Measurements from ENCODE around the gene C19orf73. TPM values are rescaled to one million over a fixed set of nuclear protein-coding genes. Genes with fewer than 3 reads are reported as not detected.

The C19orf73 gene
- total and polyA plus RNA-seq, 9 of the 15 experiments (the other 6 are each of a cell fraction or from before 2014, with no cell fraction given): 0.08 to 7.4 (median 1.4) TPM

DNA sequence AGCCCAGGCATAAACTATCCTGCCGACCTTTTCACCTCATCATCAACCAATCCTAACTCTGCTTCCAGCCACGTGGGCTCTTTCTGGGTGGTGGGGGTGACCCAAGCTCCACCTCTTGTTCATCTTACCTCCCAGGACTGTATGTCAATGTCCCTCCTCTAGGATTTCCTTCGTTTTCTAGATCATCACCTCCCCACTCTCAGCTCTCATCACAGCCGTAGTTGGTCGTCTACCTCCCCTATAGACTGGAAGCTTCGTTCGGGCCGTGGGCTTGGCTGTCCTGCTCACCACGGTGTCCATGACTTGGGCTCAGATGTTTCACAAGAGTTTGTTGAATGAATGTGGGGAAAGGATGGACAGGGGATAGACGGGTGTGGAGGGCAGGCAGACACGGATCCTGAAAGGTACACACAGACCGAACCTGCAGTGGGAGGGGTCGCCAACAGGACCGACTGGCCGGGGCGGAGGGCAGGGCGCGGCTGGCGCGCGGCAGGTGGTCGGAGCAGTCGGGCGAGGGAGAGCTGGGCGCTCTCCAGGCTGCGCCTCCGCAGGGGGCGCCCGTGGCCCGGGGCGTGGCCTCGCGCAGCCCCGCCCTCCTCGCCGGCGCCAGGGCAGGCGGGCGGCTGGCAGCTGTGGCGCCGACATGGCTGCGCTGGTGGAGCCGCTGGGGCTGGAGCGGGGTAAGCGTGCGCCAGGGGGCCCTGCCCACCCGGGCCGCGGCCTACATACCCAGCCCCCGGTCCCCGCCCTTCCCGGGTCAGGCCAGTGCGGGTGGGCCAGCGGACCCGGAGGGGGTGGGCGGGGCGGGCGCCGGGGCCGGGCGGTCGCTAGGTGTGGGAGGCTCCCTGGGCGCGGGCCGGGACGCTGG is 4.9 kb downstream of the C19orf73 start, which contains the start of gene LIN7B (continued):
- TF ChIP-seq, protein P1, sequence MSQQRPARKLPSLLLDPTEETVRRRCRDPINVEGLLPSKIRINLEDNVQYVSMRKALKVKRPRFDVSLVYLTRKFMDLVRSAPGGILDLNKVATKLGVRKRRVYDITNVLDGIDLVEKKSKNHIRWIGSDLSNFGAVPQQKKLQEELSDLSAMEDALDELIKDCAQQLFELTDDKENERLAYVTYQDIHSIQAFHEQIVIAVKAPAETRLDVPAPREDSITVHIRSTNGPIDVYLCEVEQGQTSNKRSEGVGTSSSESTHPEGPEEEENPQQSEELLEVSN (IDR thresholded peaks at IDR 0.05; ENCODE audit: borderline replicate concordance in 1 of 2, extremely low read depth in 1 of 2, insufficient read depth in 1 of 2, insufficient read length in 1 of 2, low read depth in 1 of 2, low read length in 1 of 2, poor library complexity in 1 of 2, severe bottlenecking in 1 of 2): peak; percentile 81 to 94
- no peak for TF ChIP-seq ZNF77 (CRISPR knock-in tag; IDR thresholded peaks at IDR 0.05)
- TF ChIP-seq PHF21A (IDR thresholded peaks at IDR 0.05; ENCODE audit: borderline replicate concordance, low read depth): no peak
- no peak for TF ChIP-seq NFXL1 (CRISPR knock-in tag; IDR thresholded peaks at IDR 0.05)
- TF ChIP-seq, protein P2, sequence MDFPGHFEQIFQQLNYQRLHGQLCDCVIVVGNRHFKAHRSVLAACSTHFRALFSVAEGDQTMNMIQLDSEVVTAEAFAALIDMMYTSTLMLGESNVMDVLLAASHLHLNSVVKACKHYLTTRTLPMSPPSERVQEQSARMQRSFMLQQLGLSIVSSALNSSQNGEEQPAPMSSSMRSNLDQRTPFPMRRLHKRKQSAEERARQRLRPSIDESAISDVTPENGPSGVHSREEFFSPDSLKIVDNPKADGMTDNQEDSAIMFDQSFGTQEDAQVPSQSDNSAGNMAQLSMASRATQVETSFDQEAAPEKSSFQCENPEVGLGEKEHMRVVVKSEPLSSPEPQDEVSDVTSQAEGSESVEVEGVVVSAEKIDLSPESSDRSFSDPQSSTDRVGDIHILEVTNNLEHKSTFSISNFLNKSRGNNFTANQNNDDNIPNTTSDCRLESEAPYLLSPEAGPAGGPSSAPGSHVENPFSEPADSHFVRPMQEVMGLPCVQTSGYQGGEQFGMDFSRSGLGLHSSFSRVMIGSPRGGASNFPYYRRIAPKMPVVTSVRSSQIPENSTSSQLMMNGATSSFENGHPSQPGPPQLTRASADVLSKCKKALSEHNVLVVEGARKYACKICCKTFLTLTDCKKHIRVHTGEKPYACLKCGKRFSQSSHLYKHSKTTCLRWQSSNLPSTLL (IDR thresholded peaks at IDR 0.05): no peak
- no peak for TF ChIP-seq RFX7 (CRISPR knock-in tag; IDR thresholded peaks at IDR 0.05)
- TF ChIP-seq ZNF561 (CRISPR knock-in tag; conservative IDR thresholded peaks at IDR 0.05): no peak
- no peak for TF ChIP-seq ZC3H4 (CRISPR knock-in tag; IDR thresholded peaks at IDR 0.05; ENCODE audit: borderline replicate concordance)
- 0 out of 2 replicates have a peak, but pooled peaks have one; percentile 25 for TF ChIP-seq E2F3 (CRISPR knock-in tag; IDR thresholded peaks at IDR 0.05)
- peak; percentile 26 for TF ChIP-seq NCOA4 (IDR thresholded peaks at IDR 0.05; ENCODE audit: partially characterized antibody)
- no peak for TF ChIP-seq TSC22D4 (tag; IDR thresholded peaks at IDR 0.05)
- TF ChIP-seq, protein P3, sequence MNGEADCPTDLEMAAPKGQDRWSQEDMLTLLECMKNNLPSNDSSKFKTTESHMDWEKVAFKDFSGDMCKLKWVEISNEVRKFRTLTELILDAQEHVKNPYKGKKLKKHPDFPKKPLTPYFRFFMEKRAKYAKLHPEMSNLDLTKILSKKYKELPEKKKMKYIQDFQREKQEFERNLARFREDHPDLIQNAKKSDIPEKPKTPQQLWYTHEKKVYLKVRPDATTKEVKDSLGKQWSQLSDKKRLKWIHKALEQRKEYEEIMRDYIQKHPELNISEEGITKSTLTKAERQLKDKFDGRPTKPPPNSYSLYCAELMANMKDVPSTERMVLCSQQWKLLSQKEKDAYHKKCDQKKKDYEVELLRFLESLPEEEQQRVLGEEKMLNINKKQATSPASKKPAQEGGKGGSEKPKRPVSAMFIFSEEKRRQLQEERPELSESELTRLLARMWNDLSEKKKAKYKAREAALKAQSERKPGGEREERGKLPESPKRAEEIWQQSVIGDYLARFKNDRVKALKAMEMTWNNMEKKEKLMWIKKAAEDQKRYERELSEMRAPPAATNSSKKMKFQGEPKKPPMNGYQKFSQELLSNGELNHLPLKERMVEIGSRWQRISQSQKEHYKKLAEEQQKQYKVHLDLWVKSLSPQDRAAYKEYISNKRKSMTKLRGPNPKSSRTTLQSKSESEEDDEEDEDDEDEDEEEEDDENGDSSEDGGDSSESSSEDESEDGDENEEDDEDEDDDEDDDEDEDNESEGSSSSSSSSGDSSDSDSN (IDR thresholded peaks at IDR 0.05; ENCODE audit: borderline replicate concordance in 1 of 2, low read depth in 2 of 2, low read length in 2 of 2): no peak; a peak in 1 of 4 replicates
- TF ChIP-seq NR2F6 (CRISPR knock-in tag; IDR thresholded peaks at IDR 0.05): no peak
- no peak for TF ChIP-seq ZNF668 (CRISPR knock-in tag; IDR thresholded peaks at IDR 0.05)
- TF ChIP-seq SIRT6 (IDR thresholded peaks at IDR 0.05; ENCODE audit: low read depth, low read length): no peak
- TF ChIP-seq SOX6 (IDR thresholded peaks at IDR 0.05): no peak
- TF ChIP-seq, protein P4, sequence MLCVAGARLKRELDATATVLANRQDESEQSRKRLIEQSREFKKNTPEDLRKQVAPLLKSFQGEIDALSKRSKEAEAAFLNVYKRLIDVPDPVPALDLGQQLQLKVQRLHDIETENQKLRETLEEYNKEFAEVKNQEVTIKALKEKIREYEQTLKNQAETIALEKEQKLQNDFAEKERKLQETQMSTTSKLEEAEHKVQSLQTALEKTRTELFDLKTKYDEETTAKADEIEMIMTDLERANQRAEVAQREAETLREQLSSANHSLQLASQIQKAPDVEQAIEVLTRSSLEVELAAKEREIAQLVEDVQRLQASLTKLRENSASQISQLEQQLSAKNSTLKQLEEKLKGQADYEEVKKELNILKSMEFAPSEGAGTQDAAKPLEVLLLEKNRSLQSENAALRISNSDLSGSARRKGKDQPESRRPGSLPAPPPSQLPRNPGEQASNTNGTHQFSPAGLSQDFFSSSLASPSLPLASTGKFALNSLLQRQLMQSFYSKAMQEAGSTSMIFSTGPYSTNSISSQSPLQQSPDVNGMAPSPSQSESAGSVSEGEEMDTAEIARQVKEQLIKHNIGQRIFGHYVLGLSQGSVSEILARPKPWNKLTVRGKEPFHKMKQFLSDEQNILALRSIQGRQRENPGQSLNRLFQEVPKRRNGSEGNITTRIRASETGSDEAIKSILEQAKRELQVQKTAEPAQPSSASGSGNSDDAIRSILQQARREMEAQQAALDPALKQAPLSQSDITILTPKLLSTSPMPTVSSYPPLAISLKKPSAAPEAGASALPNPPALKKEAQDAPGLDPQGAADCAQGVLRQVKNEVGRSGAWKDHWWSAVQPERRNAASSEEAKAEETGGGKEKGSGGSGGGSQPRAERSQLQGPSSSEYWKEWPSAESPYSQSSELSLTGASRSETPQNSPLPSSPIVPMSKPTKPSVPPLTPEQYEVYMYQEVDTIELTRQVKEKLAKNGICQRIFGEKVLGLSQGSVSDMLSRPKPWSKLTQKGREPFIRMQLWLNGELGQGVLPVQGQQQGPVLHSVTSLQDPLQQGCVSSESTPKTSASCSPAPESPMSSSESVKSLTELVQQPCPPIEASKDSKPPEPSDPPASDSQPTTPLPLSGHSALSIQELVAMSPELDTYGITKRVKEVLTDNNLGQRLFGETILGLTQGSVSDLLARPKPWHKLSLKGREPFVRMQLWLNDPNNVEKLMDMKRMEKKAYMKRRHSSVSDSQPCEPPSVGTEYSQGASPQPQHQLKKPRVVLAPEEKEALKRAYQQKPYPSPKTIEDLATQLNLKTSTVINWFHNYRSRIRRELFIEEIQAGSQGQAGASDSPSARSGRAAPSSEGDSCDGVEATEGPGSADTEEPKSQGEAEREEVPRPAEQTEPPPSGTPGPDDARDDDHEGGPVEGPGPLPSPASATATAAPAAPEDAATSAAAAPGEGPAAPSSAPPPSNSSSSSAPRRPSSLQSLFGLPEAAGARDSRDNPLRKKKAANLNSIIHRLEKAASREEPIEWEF (CRISPR knock-in tag; IDR thresholded peaks at IDR 0.05): no peak

Measured in K562 (cell line).